Raji (cell line): ENCODE data around the gene SUGCT.

Source experiments
- POLR2A ChIP-seq: IDR thresholded peaks from 2 replicates; pipeline ENCODE4 v1.6.1; 2011; ENCODE audit warnings: low read depth, low read length, control low read depth; ENCODE audit not compliant: insufficient read depth

SUGCT gene

GRCh38 chr7:40493609-40494051 is 358.8 kb downstream of the SUGCT start:
- no peak for TF ChIP-seq POLR2A

GRCh38 chr7:40498924-40499510 is 364.2 kb downstream of the SUGCT start:
- no peak for TF ChIP-seq POLR2A

GRCh38 chr7:40499718-40500117 is 364.9 kb downstream of the SUGCT start:
- no peak for TF ChIP-seq POLR2A

GRCh38 chr7:40500219-40500618 is 365.4 kb downstream of the SUGCT start:
- no peak for TF ChIP-seq POLR2A

- no peak for TF ChIP-seq POLR2A
Measured at GRCh38 chr7:40502359-40502758, 367.6 kb downstream of the SUGCT start.

- no peak for TF ChIP-seq POLR2A
Measured at GRCh38 chr7:40506158-40506557, 371.4 kb downstream of the SUGCT start.

GRCh38 chr7:40507166-40507565 is 372.4 kb downstream of the SUGCT start:
- TF ChIP-seq POLR2A, result no peak

- TF ChIP-seq POLR2A, result no peak
Measured at GRCh38 chr7:40509287-40509996, 374.6 kb downstream of the SUGCT start.

GRCh38 chr7:40516376-40516775 is 381.6 kb downstream of the SUGCT start:
- no peak for TF ChIP-seq POLR2A

GRCh38 chr7:40519009-40519408 is 384.2 kb downstream of the SUGCT start:
- no peak for TF ChIP-seq POLR2A

- TF ChIP-seq POLR2A, result no peak
Measured at GRCh38 chr7:40520986-40521738, 386.4 kb downstream of the SUGCT start.

GRCh38 chr7:40525764-40526163 is 391.0 kb downstream of the SUGCT start:
- no peak for TF ChIP-seq POLR2A

GRCh38 chr7:40526951-40527715 is 392.3 kb downstream of the SUGCT start:
- no peak for TF ChIP-seq POLR2A

- no peak for TF ChIP-seq POLR2A
Measured at GRCh38 chr7:40527723-40528122, 392.9 kb downstream of the SUGCT start.

- TF ChIP-seq POLR2A, result no peak
Measured at GRCh38 chr7:40530292-40530691, 395.5 kb downstream of the SUGCT start.
